ENCODE results near the gene GRIN3B. TPM values are rescaled to one million over a fixed set of nuclear protein-coding genes. Genes with fewer than 3 reads are reported as not detected.

GRIN3B gene
- total and polyA plus RNA-seq, 9 of the 15 experiments (the other 6 are each of a cell fraction or from before 2014, with no cell fraction given) = 0.06 to 0.95 (median 0.19) TPM; not detected in 6

GRCh38 chr19:1001538-1002166 lies 1.4 kb downstream of the GRIN3B start (continued):
- TF ChIP-seq ZBTB2 (IDR thresholded peaks at IDR 0.05) = peak; percentile 59; the same call in 1 of the 2 replicates
- TF ChIP-seq HDAC2 (IDR thresholded peaks at IDR 0.05) = 0 out of 2 replicates have a peak, but pooled peaks have one; percentile 14
- TF ChIP-seq SMAD2 (IDR thresholded peaks at IDR 0.05; ENCODE audit: low read depth, low read length) = no peak
- 0 out of 2 replicates have a peak, but pooled peaks have one; percentile 26 for TF ChIP-seq POLR2G (IDR thresholded peaks at IDR 0.05; ENCODE audit: low read depth, low read length)
- TF ChIP-seq SMC3 (conservative IDR thresholded peaks at IDR 0.05; ENCODE audit: insufficient read depth, low read depth, low read length) = peak; percentile 87

DNA sequence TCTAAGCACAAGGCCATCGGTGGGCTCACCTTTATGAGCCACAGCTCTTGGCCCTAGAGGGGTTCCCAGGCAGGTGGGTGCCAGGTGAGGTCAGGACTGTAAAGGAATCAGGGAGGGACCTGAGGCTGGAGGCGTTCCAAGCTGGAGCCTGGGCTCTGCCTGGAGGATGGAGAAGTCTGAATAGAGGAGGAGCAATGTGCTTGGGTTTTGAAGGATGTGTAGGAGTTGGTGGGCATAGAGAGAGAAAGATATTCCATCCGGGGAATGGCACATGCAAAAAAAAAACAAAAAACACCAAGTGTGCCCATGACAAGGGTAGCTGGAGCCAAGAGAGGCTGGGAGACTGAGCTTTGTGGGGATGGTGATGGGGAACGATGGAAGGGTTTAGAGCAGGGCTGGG lies 2.4 kb downstream of the GRIN3B start:
- DNase-seq (ENCODE audit: extremely low read depth in 1 of 4, low spot score in 3 of 4) (no peak), ATAC-seq (no peak), FAIRE-seq (no peak)
- in situ Hi-C loops (cut with MboI) (no loop called here), intact Hi-C loops (cut with micrococcal nuclease) (no loop called here)
- H3K9me3 ChIP-seq (replicated peaks; ENCODE audit: control insufficient read depth, insufficient read depth, low read depth, low read length) = no peaks in the 10 kb centered on the region
- H3K4me1 ChIP-seq (replicated peaks in 1 of 2; ENCODE audit: control insufficient read depth in 2 of 2, insufficient read depth in 2 of 2, low read length in 2 of 2) = peaks cover 4 to 68% of the 10 kb centered on the region in 2 experiments; a peak in 4 of 5 replicates
- H3K4me2 ChIP-seq (ENCODE audit: insufficient read depth, low read length) = no peak overlapping the region
- no TSS peak for BruUV-seq (replicated peaks)
- ChIA-PET CTCF (ENCODE audit: low intra/inter-chr PET ratio) (no interaction called here), POLR2A (interaction anchor here (0.6 kb wide), 1 partner anchor 213 kb away, joined by 3 read pairs; no protein-coding TSS in a partner anchor)
- no peak overlapping the region for H3K9ac ChIP-seq (ENCODE audit: insufficient read depth in 1 of 2, low read depth in 2 of 2, low read length in 2 of 2)
- H3K79me2 ChIP-seq (ENCODE audit: control insufficient read depth, insufficient read depth, low read length) = no peaks in the 10 kb centered on the region
- H2AFZ ChIP-seq (ENCODE audit: low read depth, low read length) = no peak overlapping the region
- WGBS (ENCODE audit: insufficient coverage, low coverage, missing lambda C conversion rate) = 0% methylated on average over 4 of the region's 4 CpGs
- H3K27me3 ChIP-seq (ENCODE audit: control insufficient read depth in 2 of 2, insufficient read depth in 2 of 2, low read length in 2 of 2) = no peaks in the 10 kb centered on the region
- no peaks in the 10 kb centered on the region for H4K20me1 ChIP-seq (replicated peaks; ENCODE audit: control insufficient read depth, insufficient read depth, low read length)
- no peak overlapping the region for H3K4me3 ChIP-seq
- no peaks in the 10 kb centered on the region for H3K36me3 ChIP-seq (ENCODE audit: control insufficient read depth, insufficient read depth, low read length)
- H3K27ac ChIP-seq (ENCODE audit: extremely low read depth, low read depth, low read length) = no peak overlapping the region
- H3K9me1 ChIP-seq (ENCODE audit: control insufficient read depth, insufficient read depth, low read length) = no peaks in the 10 kb centered on the region
- TF ChIP-seq, protein P1, sequence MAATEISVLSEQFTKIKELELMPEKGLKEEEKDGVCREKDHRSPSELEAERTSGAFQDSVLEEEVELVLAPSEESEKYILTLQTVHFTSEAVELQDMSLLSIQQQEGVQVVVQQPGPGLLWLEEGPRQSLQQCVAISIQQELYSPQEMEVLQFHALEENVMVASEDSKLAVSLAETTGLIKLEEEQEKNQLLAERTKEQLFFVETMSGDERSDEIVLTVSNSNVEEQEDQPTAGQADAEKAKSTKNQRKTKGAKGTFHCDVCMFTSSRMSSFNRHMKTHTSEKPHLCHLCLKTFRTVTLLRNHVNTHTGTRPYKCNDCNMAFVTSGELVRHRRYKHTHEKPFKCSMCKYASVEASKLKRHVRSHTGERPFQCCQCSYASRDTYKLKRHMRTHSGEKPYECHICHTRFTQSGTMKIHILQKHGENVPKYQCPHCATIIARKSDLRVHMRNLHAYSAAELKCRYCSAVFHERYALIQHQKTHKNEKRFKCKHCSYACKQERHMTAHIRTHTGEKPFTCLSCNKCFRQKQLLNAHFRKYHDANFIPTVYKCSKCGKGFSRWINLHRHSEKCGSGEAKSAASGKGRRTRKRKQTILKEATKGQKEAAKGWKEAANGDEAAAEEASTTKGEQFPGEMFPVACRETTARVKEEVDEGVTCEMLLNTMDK (IDR thresholded peaks at IDR 0.05; ENCODE audit: borderline replicate concordance, insufficient read depth, low read depth, low read length, poor library complexity, severe bottlenecking) = no peak
- no peak for TF ChIP-seq FOS (IDR thresholded peaks at IDR 0.05; ENCODE audit: extremely low read depth, insufficient read length)
- no peak for TF ChIP-seq ZFP91 (CRISPR knock-in tag; IDR thresholded peaks at IDR 0.05)
- TF ChIP-seq WHSC1 (IDR thresholded peaks at IDR 0.05; ENCODE audit: low read length) = no peak
- no peak for TF ChIP-seq STAT5A (IDR thresholded peaks at IDR 0.05; ENCODE audit: borderline replicate concordance, low read length)
- TF ChIP-seq, protein P2, sequence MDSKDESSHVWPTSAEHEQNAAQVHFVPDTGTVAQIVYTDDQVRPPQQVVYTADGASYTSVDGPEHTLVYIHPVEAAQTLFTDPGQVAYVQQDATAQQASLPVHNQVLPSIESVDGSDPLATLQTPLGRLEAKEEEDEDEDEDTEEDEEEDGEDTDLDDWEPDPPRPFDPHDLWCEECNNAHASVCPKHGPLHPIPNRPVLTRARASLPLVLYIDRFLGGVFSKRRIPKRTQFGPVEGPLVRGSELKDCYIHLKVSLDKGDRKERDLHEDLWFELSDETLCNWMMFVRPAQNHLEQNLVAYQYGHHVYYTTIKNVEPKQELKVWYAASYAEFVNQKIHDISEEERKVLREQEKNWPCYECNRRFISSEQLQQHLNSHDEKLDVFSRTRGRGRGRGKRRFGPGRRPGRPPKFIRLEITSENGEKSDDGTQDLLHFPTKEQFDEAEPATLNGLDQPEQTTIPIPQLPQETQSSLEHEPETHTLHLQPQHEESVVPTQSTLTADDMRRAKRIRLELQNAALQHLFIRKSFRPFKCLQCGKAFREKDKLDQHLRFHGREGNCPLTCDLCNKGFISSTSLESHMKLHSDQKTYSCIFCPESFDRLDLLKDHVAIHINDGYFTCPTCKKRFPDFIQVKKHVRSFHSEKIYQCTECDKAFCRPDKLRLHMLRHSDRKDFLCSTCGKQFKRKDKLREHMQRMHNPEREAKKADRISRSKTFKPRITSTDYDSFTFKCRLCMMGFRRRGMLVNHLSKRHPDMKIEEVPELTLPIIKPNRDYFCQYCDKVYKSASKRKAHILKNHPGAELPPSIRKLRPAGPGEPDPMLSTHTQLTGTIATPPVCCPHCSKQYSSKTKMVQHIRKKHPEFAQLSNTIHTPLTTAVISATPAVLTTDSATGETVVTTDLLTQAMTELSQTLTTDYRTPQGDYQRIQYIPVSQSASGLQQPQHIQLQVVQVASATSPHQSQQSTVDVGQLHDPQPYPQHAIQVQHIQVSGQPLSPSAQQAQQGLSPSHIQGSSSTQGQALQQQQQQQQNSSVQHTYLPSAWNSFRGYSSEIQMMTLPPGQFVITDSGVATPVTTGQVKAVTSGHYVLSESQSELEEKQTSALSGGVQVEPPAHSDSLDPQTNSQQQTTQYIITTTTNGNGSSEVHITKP (IDR thresholded peaks at IDR 0.05; ENCODE audit: partially characterized antibody) = no peak

Measured in K562 (cell line).